Activated naive CD8-positive, alpha-beta T cell treated with anti-CD3 and anti-CD28 coated beads for 36 hours (primary cell): ENCODE measurements around the gene PSMG4. TPM values are rescaled to one million over a fixed set of nuclear protein-coding genes. Genes with fewer than 3 reads are reported as not detected.

ENCODE experiments used
- DNase-seq: peaks from one replicate; pipeline ENCODE4 v3.0.0; 2021
- H3K27ac Mint-ChIP-seq: one replicate; pipeline ENCODE4 v1.8.0; 2022; ENCODE audit warnings: mild to moderate bottlenecking, moderate library complexity, mixed read lengths
- H3K27me3 Mint-ChIP-seq: one replicate; pipeline ENCODE4 v1.8.0; 2022; ENCODE audit warnings: mild to moderate bottlenecking, mixed read lengths
- H3K36me3 Mint-ChIP-seq: one replicate; pipeline ENCODE4 v1.8.0; 2021; ENCODE audit warnings: mild to moderate bottlenecking, mixed read lengths
- H3K4me1 Mint-ChIP-seq: one replicate; pipeline ENCODE4 v1.8.0; 2021; ENCODE audit warnings: mixed read lengths
- H3K4me3 Mint-ChIP-seq: one replicate; pipeline ENCODE4 v1.8.0; 2022; ENCODE audit warnings: mild to moderate bottlenecking, moderate library complexity, mixed read lengths
- H3K9me3 Mint-ChIP-seq: one replicate; pipeline ENCODE4 v1.8.0; 2022; ENCODE audit warnings: mixed read lengths
- total RNA-seq, 2 experiments: library from RNA; stranded (reverse); gene quantifications; one replicate each; pipeline ENCODE4 v1.2.3, GENCODE V29; 2021

Gene PSMG4
- total RNA-seq, 2 experiments from 2014 or later: 36.4 to 38.1 TPM

- H3K27me3 Mint-ChIP-seq: no peaks in the 10 kb centered on the region
- no peak overlapping the region for H3K27ac Mint-ChIP-seq
- H3K36me3 Mint-ChIP-seq: no peaks in the 10 kb centered on the region
- DNase-seq: no peak
- no peak overlapping the region for H3K4me3 Mint-ChIP-seq
- no peaks in the 10 kb centered on the region for H3K9me3 Mint-ChIP-seq
- no peaks in the 10 kb centered on the region for H3K4me1 Mint-ChIP-seq
Observed at GRCh38 chr6:3292431-3293197, 33.9 kb downstream of the PSMG4 start.

- no peak overlapping the region for H3K27ac Mint-ChIP-seq
- H3K36me3 Mint-ChIP-seq: no peaks in the 10 kb centered on the region
- no peaks in the 10 kb centered on the region for H3K9me3 Mint-ChIP-seq
- H3K4me1 Mint-ChIP-seq: no peaks in the 10 kb centered on the region
- H3K27me3 Mint-ChIP-seq: no peaks in the 10 kb centered on the region
- DNase-seq: no peak
- no peak overlapping the region for H3K4me3 Mint-ChIP-seq
Observed at GRCh38 chr6:3293271-3294155, 34.8 kb downstream of the PSMG4 start.

GRCh38 chr6:3294396-3294795 lies 35.6 kb downstream of the PSMG4 start:
- Mint-ChIP-seq H3K4me3 (no peak overlapping the region), H3K27ac (no peak overlapping the region), H3K4me1 (no peaks in the 10 kb centered on the region), H3K9me3 (no peaks in the 10 kb centered on the region), H3K27me3 (no peaks in the 10 kb centered on the region), H3K36me3 (no peaks in the 10 kb centered on the region)
- DNase-seq: no peak

GRCh38 chr6:3294921-3295871 lies 36.4 kb downstream of the PSMG4 start:
- DNase-seq: no peak
- H3K36me3 Mint-ChIP-seq: no peaks in the 10 kb centered on the region
- H3K27ac Mint-ChIP-seq: no peak overlapping the region
- no peak overlapping the region for H3K4me3 Mint-ChIP-seq
- no peaks in the 10 kb centered on the region for H3K9me3 Mint-ChIP-seq
- no peaks in the 10 kb centered on the region for H3K4me1 Mint-ChIP-seq
- no peaks in the 10 kb centered on the region for H3K27me3 Mint-ChIP-seq

- H3K27me3 Mint-ChIP-seq: no peaks in the 10 kb centered on the region
- no peak overlapping the region for H3K27ac Mint-ChIP-seq
- no peaks in the 10 kb centered on the region for H3K9me3 Mint-ChIP-seq
- DNase-seq: no peak
- no peaks in the 10 kb centered on the region for H3K4me1 Mint-ChIP-seq
- no peaks in the 10 kb centered on the region for H3K36me3 Mint-ChIP-seq
- H3K4me3 Mint-ChIP-seq: no peak overlapping the region
Observed at GRCh38 chr6:3296078-3296477, 37.3 kb downstream of the PSMG4 start.

- Mint-ChIP-seq H3K9me3 (no peaks in the 10 kb centered on the region), H3K27me3 (no peaks in the 10 kb centered on the region), H3K27ac (no peak overlapping the region), H3K4me1 (no peaks in the 10 kb centered on the region), H3K36me3 (no peaks in the 10 kb centered on the region), H3K4me3 (no peak overlapping the region)
- DNase-seq: no peak
Observed at GRCh38 chr6:3296537-3296936, 37.8 kb downstream of the PSMG4 start.

- no peaks in the 10 kb centered on the region for H3K4me1 Mint-ChIP-seq
- no peak overlapping the region for H3K4me3 Mint-ChIP-seq
- H3K27me3 Mint-ChIP-seq: no peaks in the 10 kb centered on the region
- DNase-seq: no peak
- no peaks in the 10 kb centered on the region for H3K36me3 Mint-ChIP-seq
- no peak overlapping the region for H3K27ac Mint-ChIP-seq
- no peaks in the 10 kb centered on the region for H3K9me3 Mint-ChIP-seq
Observed at GRCh38 chr6:3297006-3297405, 38.3 kb downstream of the PSMG4 start.

- Mint-ChIP-seq H3K27me3 (no peaks in the 10 kb centered on the region), H3K36me3 (no peaks in the 10 kb centered on the region), H3K9me3 (peaks cover 1% of the 10 kb centered on the region), H3K4me3 (no peak overlapping the region), H3K27ac (no peak overlapping the region), H3K4me1 (no peaks in the 10 kb centered on the region)
- DNase-seq: no peak
Observed at GRCh38 chr6:3297909-3298308, 39.2 kb downstream of the PSMG4 start.

GRCh38 chr6:3299221-3299620 lies 40.5 kb downstream of the PSMG4 start:
- no peaks in the 10 kb centered on the region for H3K27me3 Mint-ChIP-seq
- no peaks in the 10 kb centered on the region for H3K36me3 Mint-ChIP-seq
- no peaks in the 10 kb centered on the region for H3K4me1 Mint-ChIP-seq

GRCh38 chr6:3301506-3301905 lies 42.8 kb downstream of the PSMG4 start:
- no peak overlapping the region for H3K4me3 Mint-ChIP-seq
- H3K27ac Mint-ChIP-seq: no peak overlapping the region
- DNase-seq: no peak
- H3K27me3 Mint-ChIP-seq: no peaks in the 10 kb centered on the region
- no peaks in the 10 kb centered on the region for H3K4me1 Mint-ChIP-seq
- H3K9me3 Mint-ChIP-seq: peaks cover 7% of the 10 kb centered on the region
- H3K36me3 Mint-ChIP-seq: no peaks in the 10 kb centered on the region

More at GRCh38 chr6:3299221-3299620, 40.5 kb downstream of the PSMG4 start:
- no peak overlapping the region for H3K4me3 Mint-ChIP-seq
- DNase-seq: no peak
- H3K9me3 Mint-ChIP-seq: peaks cover 4% of the 10 kb centered on the region
- H3K27ac Mint-ChIP-seq: no peak overlapping the region

GRCh38 chr6:3303795-3304411 lies 45.2 kb downstream of the PSMG4 start:
- Mint-ChIP-seq H3K27me3 (no peaks in the 10 kb centered on the region), H3K36me3 (no peaks in the 10 kb centered on the region), H3K4me1 (no peaks in the 10 kb centered on the region), H3K9me3 (peaks cover 7% of the 10 kb centered on the region), H3K27ac (no peak overlapping the region), H3K4me3 (no peak overlapping the region)
- DNase-seq: no peak

GRCh38 chr6:3304500-3305215 lies 45.9 kb downstream of the PSMG4 start:
- DNase-seq: no peak

GRCh38 chr6:3305216-3305565 lies 46.4 kb downstream of the PSMG4 start:
- H3K4me3 Mint-ChIP-seq: no peak overlapping the region
- no peaks in the 10 kb centered on the region for H3K27me3 Mint-ChIP-seq
- H3K36me3 Mint-ChIP-seq: no peaks in the 10 kb centered on the region
- no peaks in the 10 kb centered on the region for H3K4me1 Mint-ChIP-seq
- H3K27ac Mint-ChIP-seq: no peak overlapping the region
- DNase-seq: no peak
- H3K9me3 Mint-ChIP-seq: peaks cover 7% of the 10 kb centered on the region

More at GRCh38 chr6:3304500-3305215, 45.9 kb downstream of the PSMG4 start:
- Mint-ChIP-seq H3K9me3 (peaks cover 7% of the 10 kb centered on the region), H3K4me1 (no peaks in the 10 kb centered on the region), H3K27ac (no peak overlapping the region), H3K27me3 (no peaks in the 10 kb centered on the region), H3K4me3 (no peak overlapping the region), H3K36me3 (no peaks in the 10 kb centered on the region)

GRCh38 chr6:3305831-3306230 lies 47.1 kb downstream of the PSMG4 start:
- H3K4me3 Mint-ChIP-seq: no peak overlapping the region
- peaks cover 7% of the 10 kb centered on the region for H3K9me3 Mint-ChIP-seq
- no peak overlapping the region for H3K27ac Mint-ChIP-seq
- no peaks in the 10 kb centered on the region for H3K27me3 Mint-ChIP-seq
- no peaks in the 10 kb centered on the region for H3K4me1 Mint-ChIP-seq
- no peaks in the 10 kb centered on the region for H3K36me3 Mint-ChIP-seq
- no peak for DNase-seq
